GM19240 (cell line): ENCODE results near the gene RASGEF1C.
"Not testable (repeated sequence)": the region's sequence is repeated elsewhere in the genome, so short reads cannot be mapped to it uniquely, and the experiment has no call there.

ENCODE experiments used
- DNase-seq: peaks from one replicate; pipeline ENCODE4 v3.0.0; 2011; ENCODE audit warnings: low spot score; ENCODE audit not compliant: insufficient read length

The RASGEF1C gene

DNA sequence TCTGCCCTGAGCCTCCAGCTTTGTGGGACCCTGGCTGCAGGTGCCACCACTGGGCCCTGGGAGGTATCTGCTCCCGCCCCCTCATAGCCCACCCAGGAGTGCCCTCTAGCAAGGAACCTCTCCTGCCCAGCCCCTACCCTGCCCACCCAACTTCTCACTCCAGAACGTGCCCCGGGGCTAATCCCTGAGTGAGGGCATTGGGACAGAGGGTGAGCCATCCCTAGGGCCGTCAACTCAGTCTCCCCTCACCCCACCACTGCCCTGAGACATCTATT, 2.7 kb upstream of the RASGEF1C start:
- no peak for DNase-seq

DNA sequence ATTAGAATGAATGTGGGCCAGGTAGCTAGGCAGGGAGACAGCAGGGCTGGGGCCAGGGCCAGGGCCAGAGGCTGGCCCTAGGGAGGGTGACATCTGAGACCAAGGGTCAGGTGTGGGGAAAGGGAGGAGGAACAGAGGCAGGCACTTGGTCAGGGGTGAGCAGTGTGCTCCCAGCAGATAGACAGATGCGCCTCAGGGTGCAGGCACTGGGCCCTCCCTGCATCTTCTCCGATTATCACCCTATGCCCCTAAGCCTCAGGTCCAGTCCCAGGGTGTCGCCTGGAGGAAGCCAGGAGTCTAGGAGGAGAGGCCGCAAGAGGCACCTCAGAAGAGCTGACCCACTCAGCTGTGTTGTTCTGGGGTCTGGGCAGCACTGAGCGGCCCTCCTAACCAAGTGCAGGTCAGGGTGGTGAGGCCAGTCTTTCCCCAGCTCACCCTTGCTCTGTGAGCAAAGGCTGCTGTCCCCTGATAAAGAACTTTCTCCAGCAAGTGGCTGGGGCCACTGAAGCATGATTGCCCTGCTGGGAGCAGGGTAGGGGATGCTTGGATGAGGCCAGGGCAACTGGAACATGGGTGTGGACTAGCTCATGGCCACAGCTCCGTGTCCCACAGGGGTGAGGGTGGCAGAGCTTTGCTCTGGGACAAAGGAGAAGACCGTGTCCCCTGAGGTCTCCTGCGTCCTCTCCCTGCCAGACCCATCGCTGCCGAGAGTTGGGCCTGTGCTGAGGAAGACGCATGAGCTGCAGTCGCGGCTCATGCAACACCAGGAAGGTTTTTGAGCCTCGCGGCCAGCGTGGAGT, 2.1 kb upstream of the RASGEF1C start:
- no peak for DNase-seq

DNA sequence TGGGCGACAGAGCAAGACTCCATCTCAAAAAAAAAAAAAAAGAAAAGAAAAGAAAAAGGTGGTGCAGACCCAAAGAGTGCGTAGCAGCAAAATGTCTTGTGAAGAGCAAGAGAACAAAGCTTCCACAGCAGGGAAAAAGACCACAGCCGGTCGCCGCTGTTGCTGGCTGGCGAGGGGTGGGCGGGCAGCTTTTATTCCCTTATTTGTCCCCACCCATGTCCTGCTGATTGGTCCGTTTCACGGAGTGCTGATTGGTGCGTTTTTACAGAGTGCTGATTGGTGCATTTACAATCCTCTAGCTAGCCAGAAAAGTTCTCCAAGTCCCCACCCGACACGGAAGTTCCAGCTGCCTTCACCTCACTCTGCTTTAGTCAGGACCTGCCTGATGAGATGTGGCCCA, 1.1 kb upstream of the RASGEF1C start:
- not testable (repeated sequence) for DNase-seq

DNA sequence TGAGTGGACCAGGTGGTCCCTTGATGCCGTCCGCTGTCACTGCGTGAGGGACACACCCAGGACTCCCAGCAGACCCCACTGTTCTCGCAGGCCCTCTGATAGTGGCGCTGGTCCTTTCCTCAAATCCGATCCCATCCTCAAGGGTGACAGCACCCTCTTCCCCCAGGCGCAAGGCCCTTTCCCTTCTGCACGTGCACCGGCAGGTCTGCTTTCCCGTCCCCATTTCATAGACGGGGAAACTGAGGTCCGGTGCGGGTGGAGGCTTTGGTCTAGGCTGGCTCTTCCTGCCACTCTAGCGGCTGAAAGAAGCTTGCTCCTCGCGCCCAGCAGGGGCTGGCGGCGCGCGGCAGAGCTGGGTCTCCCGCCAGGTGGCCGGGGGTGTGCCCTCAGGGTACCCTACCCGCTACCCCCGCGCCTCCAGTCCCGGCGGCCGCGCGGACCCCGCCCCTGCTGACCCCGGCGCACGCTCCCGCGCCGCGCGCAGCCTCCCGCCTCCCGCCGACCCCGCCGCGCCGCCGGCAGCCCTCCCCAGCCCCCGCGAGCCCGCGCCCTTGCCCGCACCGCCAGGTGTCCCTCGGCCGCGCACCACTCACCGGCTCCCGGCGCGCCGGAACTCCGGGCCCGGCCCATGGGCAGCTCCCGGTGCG, 453 bp downstream of the RASGEF1C start:
- no peak for DNase-seq

DNA sequence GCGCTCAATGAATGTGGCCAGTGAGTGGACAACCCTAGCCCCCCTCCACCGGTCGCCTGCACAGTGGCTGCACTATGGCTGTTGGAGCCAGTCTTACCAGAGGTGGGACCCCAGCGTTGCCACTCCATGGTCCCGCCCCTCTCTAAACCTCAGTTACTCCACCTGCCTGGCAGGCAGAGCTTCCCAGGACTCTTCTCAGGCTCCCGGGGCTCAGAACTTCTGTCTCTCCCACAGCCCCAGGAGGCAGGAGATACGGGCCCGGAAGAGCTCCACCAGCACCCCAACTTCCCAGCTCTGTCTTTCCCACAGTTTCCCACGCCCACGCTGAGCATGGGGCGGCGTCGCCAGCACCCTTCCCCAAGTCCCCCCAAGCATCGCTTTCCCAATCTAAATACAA, 975 bp downstream of the RASGEF1C start:
- DNase-seq = no peak

DNA sequence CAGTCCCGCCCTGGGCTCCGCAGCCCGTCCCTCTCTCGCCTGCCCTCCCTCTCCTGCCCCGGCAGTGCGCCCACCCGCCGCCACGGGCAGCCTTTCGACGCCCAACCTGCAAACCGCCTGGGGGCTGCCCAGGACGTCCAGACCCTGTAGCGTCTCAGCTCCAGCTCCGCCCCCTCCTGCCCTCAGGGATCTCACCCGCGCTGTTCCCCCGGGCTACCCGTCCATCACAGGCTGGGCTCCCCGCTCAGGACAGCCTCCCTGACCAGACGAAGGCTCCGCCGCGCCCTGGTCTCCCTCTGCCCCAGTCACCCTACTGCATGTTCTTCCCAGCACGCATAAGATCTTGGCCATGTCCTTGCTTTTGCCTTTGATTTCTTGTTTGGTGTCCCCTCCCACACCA, 1.4 kb downstream of the RASGEF1C start:
- DNase-seq = no peak

DNA sequence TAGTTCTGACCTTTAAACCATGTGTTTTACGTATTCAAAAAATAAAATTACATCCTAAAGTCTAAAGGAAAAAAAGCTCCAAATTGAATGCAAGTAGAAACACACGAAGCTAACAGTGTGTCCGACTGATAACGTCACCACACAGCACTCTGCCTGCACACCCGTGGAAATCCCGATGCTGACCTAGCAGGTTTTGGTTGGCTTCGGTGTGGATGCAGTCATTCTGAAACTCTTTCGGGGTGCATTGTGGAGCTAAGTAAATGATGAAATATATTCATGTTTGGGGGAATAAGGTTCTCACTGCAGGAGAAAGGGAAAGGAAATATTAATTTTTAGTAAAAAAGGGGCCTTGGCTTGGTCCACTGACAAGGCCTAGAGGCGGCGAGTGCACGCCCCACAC, 2.0 kb downstream of the RASGEF1C start:
- DNase-seq = no peak

DNA sequence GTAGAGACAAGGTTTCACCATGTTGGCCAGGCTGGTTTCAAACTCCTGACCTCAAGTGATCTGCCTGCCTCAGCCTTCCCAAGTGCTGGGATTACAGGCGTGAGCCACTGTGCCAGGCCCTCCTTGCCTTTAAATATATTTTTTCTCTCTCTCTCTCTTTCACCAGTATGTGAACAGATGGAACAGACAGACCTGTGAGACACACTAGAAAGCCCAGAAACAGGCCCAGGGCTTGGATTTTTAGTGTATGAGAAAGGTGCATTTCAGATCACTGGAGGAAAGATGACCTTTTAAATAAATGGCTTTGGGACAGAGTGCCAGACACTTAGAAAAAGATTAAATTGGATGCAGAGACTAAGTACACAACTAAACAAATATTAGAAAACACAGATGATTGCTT, 3.1 kb downstream of the RASGEF1C start:
- no peak for DNase-seq

DNA sequence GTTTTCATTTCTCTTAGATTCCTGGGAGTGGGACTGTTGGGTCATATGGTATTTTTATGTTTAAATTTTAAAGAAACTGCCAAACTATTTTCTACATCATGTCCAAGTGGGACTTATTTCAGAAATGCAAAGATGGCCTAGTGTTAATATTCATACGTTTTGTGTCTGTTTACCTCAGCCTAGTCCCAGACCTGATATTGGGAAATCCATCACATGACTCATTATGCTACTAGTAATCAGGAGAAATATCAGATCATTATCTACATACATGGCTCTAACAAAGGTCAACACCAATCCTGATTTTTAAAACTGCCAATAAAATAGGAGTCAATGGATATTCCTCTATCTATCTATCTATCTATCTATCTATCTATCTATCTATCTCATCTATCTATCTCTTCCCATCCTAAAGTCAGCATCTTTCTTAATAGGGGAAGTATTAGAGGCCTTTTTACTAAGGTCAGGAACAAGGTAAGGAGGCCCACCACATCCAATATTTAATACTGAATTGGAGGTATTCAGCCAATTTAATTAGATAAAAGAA, 4.7 kb downstream of the RASGEF1C start:
- DNase-seq = no peak

DNA sequence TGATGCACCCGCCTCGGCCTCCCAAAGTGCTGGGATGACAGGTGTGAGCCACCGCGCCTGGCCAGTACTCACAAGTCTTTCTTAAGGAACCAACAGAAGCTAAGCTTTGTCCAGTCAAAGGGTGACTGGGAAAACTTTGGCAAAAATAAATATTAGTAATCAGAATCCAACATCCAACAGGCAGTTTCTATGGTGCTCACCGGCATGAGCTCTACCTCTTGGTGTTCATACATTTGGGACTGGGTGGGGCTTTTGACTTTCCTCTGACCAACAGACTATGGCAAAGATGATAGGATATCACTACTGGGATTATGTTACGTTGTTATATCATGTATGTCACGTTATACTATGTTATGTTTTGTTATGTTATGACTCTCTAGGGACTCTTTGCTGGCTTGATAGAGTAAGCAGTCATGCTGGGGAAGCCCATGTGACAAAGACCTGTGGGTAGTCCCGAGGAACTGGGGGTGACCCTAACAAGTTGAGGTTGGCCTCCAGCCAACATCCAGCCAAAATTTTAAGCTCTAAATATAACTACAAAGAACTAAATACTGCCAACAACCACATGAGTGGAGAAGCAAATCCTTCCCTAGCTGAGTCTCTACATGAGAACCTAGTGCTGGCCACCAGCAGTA, 6.0 kb downstream of the RASGEF1C start:
- DNase-seq = no peak

DNA sequence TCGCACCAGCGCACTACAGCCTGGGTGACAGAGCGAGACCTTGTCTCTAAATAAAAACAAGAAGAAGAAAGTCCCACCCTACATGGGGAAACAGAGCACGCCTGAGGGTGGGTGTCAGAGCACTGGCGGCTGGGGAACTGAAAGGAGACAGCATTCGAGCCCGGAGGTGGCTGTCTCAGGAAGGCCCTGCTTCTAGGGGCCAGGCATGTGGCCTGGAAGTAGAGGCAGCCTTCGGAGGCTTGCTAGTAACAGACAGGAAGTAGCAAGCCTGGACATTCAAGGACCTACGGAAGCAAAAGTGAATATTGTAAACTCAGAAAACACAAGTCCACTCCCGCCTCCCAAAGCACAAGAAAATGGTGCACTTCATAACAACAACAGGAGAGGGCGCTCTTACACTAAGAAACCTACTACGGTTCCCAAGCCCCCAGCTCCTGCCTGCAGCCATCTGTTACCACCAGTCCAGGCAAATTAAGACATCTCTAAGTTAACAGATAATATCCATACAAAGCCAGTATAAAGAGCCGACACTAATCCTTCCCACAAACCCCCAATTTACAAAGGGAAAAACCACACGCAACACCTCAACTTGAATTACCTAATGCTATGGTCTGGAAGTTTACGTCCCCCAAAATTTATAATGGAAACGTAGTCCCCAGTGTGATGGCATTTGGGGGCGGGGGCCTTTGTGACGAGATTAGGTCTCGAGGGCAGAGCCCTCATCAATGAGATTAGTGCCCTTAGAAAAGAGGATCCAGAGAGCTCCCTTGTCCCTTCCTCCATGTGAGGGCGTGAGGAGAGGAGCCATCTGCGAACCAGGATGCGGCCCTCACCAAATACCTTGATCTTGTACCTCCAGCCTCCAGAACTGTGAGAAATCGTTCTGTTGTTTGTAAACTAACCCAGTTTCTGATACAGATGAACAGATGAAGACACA, 7.7 kb downstream of the RASGEF1C start:
- DNase-seq = no peak

DNA sequence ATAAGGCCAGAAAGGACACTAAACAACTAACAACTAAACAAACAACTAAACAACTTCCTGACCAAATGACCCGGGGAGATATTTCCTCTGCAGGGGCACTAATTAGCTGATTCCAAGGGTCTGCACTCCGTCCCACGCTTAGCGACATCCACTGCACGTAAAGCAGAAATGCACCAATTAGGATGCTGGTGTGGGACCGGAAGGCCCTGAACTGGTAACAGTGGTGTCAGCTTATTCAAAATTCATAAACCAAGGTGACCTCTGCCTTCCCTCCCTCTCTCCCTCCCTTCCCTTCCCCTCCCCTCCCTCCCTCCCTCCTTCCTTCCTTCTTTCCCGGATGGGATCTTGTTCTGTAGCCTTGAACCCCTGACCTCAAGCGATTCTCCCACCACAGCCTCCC, 9.6 kb downstream of the RASGEF1C start:
- no peak for DNase-seq

DNA sequence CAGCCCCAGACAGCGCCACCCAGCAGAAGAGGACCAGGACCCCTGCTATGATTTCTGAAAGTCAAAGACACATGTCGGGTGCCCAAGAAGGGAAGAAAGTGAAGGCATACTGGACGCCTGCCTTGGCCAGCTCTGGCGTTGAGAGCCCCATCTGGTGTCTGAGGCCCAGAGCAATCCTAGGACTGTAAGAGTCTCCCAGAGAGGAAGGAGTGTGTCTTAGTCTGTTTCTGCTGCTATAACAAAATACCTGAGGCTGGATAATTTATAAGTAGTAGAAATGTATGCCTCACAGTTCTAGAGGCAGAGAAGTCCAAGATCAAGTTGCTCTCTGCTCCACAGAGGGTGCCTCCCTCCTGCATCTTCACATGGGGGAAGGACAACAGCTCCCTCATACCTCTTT, 10.8 kb downstream of the RASGEF1C start:
- no peak for DNase-seq

DNA sequence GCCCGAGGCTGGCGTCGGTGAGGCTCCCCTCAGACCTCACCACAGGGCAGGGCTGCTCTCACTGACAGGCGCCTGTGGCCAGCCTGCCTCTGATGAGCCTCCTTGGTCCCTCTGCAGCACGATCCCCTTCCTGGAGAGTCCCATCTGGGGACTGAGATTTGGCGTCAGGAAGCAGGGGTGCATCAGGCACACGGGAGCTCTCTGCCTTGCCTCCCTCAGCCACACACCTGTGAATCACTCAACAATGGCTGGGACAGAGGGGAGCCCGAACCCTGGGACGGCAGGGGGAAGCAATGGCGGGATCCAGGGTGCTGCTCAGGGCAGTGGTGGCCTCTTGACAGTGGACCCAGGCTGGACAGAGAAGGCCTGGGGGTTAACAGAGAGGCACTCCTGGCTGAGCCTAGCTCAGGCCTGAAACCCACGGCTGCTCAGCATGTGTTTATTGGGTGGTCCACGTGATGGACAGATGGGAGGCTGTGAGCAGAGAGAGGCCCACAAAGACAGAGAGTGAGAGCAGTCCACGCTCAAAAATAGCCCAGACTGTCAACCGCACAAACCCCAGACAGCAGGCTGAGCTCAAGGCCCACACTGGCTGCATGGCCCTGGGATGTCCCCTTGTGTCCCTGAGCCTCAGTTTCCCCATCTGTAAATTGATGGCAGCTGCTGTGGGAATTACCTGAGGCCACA, 11.9 kb downstream of the RASGEF1C start:
- DNase-seq = no peak

DNA sequence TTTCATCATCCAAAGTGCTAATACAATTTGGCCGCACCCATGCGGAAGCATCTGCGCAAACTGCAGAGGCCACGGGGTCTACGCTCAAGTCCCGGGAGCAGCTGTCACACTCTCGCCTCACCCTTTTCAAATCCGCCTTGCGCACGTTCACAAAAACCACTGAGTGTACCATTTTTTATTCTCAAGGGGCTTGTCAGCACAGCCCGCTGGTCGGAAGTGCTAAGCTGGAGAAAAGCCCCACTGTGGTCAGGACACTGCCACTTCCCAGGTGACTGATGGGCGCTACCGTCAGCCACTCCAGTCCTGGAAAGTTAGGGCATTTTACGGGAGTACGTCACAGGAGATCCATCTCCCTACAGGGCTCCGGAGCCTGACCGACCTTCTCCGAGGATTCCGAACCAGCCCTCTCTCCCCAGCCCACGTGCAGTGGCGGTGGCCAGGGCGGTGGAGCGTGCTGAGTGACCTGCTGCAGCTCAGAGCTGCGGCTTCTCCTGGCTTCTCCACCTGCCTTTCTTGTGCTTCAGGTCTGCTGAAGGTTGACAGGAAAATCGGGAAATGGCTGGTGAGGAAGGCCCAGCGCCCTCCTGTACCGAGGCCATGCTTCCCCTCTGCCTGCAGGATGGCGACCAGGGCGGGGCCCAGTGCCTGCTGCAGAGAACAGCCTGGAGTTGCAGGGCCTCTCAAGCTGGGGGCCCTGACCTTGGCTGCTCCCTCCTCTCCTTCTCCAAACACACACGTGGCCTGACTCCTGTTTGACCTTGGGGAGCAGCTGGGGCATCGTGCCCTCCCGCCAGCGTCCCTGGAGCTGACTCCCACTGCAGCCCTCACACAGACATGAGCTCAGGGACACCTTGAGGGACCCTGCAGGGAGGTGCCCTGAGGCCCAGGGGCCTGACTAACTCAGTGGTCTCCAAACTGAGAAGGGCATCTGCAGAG, 14.3 kb downstream of the RASGEF1C start:
- no peak for DNase-seq

DNA sequence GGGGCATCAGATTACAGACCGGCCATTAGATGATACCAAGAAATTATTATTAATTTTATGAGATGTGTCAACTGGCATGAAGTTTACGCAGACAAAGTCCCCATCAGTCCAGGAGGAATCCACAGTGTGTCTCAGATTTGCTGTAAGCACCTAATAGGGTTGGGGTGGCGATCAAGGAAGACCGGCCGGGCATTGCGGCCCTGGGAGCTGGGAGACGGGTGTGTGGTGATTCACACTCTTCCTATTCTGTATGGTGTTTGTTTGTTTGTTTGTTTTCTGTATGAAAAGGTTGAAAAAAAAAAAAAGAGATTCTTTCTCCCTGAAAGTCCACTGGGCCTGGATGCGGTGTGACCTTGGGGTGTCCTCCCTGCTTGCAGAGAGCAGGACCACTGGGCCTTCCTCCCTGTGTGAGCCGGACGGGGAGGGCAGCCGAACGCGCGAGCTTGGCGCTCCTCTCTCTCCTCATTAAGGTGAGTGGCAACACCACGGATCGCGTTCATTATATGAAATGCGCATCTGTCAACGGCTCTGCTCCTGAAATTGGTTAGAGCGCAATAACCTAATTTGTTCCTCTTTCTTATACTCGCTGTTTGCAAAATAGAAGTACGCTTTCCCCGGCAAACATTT, 15.1 kb downstream of the RASGEF1C start:
- no peak for DNase-seq

DNA sequence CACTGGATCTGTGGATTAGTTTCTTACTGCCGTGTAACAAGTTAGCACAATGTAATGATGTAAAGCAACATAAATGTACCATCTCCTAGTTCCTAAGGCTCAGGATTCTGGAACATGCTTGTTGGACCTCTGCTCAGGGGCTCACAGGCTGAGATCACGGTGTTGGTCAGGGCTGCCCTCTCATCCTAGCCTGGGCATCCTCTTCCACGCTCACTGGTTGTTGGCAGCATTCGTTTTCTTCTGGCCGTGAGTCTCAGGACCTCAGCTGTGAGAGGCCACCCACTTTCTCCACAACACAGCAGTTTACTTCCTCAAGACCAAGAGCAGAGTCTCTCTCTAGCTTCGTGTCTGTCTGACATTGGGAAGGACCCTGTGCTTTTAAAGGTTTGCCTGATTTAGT, 17.3 kb downstream of the RASGEF1C start:
- no peak for DNase-seq

DNA sequence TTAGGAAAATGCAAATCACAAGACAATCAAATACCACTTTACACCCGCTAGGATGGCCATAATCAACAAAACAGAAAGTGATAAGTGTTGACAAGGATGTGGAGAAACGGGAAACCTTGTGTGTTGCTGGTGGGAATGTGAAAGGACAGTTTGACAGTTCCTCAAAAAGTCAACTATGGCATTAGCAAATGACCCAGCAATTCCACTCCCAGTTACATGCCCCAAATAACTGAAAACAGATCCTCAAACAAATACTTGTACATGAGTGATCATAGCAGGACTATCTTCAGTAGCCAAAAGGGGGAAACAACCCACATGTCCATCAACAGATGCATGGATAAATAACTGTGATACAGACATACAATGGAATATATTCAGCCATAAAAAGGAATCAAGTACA, 21.2 kb downstream of the RASGEF1C start:
- DNase-seq = no peak

DNA sequence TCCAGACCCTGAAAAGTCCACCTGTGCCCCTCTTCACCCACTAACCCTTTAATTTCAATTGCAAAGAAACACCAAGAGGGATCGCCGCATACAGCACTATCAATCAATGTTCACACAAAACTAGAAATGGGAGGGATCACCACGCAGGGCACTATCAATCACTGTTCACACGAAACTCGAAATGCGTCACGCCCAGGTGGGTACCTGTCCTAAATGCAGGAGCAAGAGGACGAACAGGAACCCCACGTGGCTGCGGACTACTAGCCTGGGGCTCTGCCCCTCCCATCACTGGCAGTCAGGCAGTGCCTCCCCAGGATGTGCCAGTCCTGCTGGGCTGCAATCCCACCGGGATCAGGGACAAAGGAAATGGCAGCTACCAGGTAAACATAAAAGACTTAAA, 28.2 kb downstream of the RASGEF1C start:
- no peak for DNase-seq
